HG03159 (cell line): ENCODE measurements around the gene GNB5.

Experiments
- ATAC-seq: cut with Tn5 transposase; IDR thresholded peaks from one replicate; pipeline ENCODE4 v1.9.1; 2021; ENCODE audit warnings: mild to moderate bottlenecking, moderate library complexity; ENCODE audit not compliant: unreplicated experiment

The GNB5 gene

DNA sequence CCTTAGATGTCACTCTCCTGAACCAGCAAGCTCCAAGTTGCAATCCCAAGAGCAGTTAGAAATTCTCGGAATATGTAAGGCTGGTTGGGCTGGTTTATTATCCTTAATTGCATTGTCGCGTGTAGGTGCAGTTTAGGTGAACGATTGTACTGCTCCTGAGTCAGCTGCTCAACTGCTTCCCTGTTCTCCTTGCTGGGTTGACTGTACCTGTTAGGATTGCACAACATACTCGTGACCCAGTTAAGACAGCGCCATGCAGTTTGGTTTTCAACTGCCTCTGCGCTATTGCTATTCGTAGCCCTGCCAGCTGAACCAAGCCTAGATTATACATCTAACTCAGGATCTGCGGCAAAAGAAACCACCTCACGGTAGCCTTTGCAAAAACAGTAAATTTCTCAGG lies 119.6 kb downstream of the GNB5 start:
- ATAC-seq = no peak

DNA sequence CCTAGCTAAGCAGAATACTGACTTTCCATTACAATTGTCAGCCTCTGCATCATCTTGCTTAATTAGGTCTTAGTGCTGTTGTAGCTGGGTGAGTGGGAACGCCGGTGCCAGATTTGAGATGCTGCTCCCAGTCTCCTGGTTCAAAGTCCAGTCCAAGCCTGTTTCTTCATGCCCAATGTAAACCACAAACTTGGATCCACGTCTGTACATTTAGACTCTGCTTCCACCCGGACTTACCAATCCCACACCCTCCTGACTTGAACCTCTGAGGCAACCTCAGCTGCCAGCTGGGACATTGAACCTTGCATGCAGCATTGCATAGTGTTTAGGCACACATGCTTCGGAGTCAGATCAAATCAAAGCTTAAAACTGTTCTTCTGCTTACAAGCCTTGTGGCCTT lies 121.6 kb downstream of the GNB5 start:
- ATAC-seq = no peak

DNA sequence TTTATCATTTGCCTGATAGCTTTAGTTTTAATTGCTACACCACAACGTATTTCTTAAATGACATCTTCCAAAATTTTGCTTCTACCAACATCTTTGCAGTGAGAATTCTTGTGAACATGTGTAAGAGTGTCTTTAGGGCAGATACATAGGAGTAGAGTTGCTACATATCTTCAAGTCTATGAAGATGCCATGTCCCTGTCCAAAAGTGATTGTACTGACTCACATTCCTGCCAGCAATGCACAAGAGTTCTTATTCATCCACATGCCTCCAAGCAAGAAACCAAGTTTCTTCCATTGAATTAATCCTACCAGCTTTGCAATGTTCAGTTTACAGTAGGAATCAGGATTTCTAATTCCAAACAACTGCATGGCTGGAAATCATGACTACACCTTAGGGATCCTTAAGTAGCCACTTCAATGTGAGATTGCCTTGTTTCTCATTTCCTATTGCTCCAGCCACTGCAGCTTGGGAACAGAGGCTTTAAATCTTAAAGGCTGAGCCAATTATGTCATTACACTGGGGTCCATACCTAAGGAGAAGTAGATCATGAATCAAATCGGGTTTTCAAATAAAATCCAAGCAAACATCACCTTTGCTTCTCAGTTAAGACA lies 123.1 kb downstream of the GNB5 start:
- ATAC-seq = no peak

DNA sequence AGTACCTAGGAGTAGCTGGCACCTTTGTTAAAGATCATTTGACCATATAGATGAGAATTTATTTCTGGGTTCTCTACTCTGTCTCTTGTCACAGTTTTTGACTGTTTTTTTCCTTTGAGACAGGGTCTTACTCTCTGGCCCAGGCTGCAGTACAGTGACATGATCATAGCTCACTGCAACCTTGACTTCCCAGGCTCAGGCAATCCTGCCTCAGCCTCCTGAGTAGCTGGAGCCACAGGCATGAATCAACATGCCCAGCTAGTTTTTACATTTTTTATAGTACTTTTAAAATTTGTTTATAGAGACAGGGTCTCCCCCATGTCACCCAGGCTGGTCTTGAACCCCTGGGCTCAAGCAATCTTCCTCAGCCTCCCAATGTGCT lies 123.7 kb downstream of the GNB5 start:
- ATAC-seq = no peak

DNA sequence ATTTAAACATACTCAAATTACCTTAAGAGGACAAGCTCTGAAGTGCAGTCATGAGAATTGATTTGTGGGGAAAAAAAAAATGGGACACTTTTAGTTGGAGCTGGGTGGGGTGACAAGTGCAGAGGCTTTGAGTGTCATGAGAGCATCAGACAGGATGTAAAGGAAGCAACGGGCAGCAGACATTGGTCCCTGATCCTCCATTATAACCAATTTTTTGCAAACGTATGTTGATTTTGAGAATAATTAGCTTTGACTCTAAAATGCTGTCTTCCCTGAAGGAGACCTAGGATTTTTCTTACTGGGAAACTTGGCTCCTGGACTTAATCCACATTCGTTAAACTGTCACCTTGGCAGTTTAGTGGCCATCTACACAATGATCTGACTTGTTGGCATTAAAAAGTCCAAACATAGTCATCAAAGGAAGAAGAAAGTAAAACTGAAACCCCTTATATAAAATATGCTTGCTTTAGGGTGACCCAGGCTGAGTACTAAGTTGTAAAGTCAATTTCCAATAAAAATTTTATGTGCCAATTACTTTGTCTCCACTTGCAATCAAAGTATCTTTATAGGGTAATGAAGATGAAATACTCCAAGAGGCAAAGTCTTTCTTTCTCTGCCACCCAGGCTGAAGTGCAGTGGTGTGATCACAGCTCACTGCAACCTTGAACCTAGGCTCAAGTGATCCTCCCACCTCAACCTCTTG lies 124.2 kb downstream of the GNB5 start:
- ATAC-seq = no peak
